IMR-90 (cell line): ENCODE results near the gene DLEU7.

ENCODE experiments used
- BHLHE40 ChIP-seq: fragments of 150-350 bp; IDR thresholded peaks from 2 replicates; pipeline ENCODE4 v1.6.1; 2016; ENCODE audit warnings: mild to moderate bottlenecking, low read depth, low read length
- CTCF ChIP-seq: conservative IDR thresholded peaks from 2 replicates; pipeline ENCODE4 v1.5.1; 2012; ENCODE audit warnings: mild to moderate bottlenecking, low read depth, low read length, improper control_type of control experiment
- FOS ChIP-seq: fragments of 150-350 bp; IDR thresholded peaks from 2 replicates; pipeline ENCODE4 v1.6.1; 2016; ENCODE audit warnings: low read depth, low read length
- POLR2A ChIP-seq: IDR thresholded peaks from 2 replicates; pipeline ENCODE4 v1.6.1; 2012; ENCODE audit warnings: mild to moderate bottlenecking, low read depth, low read length
- RFX5 ChIP-seq: IDR thresholded peaks from 2 replicates; pipeline ENCODE4 v1.8.0; 2012; ENCODE audit warnings: low read depth, mild to moderate bottlenecking, low read length, moderate library complexity

- TF ChIP-seq CTCF (no peak), RFX5 (no peak), POLR2A (no peak), FOS (no peak), BHLHE40 (no peak)
Observed at GRCh38 chr13:50892210-50892944, 48.9 kb upstream of the DLEU7 start.
